GM21447 (cell line): Measurements from ENCODE around the gene PDK2.

Experiments used
- ATAC-seq: cut with Tn5 transposase; IDR thresholded peaks from one replicate; pipeline ENCODE4 v1.9.1; 2021; ENCODE audit not compliant: unreplicated experiment

Gene PDK2

GRCh38 chr17:50133769-50134099 lies 38.6 kb downstream of the PDK2 start:
- ATAC-seq = no peak

GRCh38 chr17:50134206-50135110 lies 39.3 kb downstream of the PDK2 start:
- ATAC-seq = no peak

- no peak for ATAC-seq
Measured at GRCh38 chr17:50135316-50136095, 40.4 kb downstream of the PDK2 start.

GRCh38 chr17:50136096-50136687 lies 41.0 kb downstream of the PDK2 start:
- no peak for ATAC-seq

GRCh38 chr17:50137042-50137441 lies 41.9 kb downstream of the PDK2 start:
- no peak for ATAC-seq

- ATAC-seq = no peak
Measured at GRCh38 chr17:50139185-50139783, 44.1 kb downstream of the PDK2 start.

- ATAC-seq = no peak
Measured at GRCh38 chr17:50139950-50140885, 45.1 kb downstream of the PDK2 start.

GRCh38 chr17:50141026-50141744 lies 46.0 kb downstream of the PDK2 start:
- ATAC-seq = no peak

GRCh38 chr17:50141745-50142110 lies 46.6 kb downstream of the PDK2 start:
- ATAC-seq = no peak

GRCh38 chr17:50143461-50144176 lies 48.5 kb downstream of the PDK2 start:
- ATAC-seq = no peak

- no peak for ATAC-seq
Measured at GRCh38 chr17:50144355-50144754, 49.2 kb downstream of the PDK2 start.

- no peak for ATAC-seq
Measured at GRCh38 chr17:50144845-50145531, 49.8 kb downstream of the PDK2 start.

GRCh38 chr17:50145532-50146229 lies 50.5 kb downstream of the PDK2 start:
- ATAC-seq = no peak

GRCh38 chr17:50146230-50146926 lies 51.2 kb downstream of the PDK2 start:
- no peak for ATAC-seq

- no peak for ATAC-seq
Measured at GRCh38 chr17:50146927-50147665, 51.9 kb downstream of the PDK2 start.

GRCh38 chr17:50147841-50148225 lies 52.7 kb downstream of the PDK2 start:
- no peak for ATAC-seq
